HG03064 (cell line): ENCODE measurements around the gene LRRC10B.

ENCODE experiments used
- ATAC-seq: cut with Tn5 transposase; IDR thresholded peaks from one replicate; pipeline ENCODE4 v1.9.1; 2021; ENCODE audit warnings: low read depth; ENCODE audit not compliant: unreplicated experiment

The LRRC10B gene

DNA sequence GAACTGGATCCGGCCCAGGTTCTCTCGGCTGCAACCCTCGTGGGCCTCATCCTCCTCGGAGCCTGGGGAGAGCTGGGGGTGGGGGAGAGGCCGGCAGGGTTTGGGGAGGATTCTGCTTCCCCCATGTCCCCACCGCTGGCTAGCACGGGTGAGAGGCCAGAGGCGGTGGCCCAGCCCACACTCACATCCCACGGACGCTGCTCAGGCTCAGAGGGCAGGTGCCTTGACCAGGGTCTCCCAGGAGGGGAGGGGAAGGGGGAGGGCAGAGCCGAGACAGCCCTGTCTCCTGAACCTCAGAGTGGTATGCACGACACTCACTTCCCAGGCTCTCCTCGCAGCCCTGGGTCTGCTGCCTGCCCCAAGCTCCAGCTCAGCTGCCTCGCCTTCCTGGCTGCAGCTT, 19.6 kb downstream of the LRRC10B start:
- no peak for ATAC-seq

DNA sequence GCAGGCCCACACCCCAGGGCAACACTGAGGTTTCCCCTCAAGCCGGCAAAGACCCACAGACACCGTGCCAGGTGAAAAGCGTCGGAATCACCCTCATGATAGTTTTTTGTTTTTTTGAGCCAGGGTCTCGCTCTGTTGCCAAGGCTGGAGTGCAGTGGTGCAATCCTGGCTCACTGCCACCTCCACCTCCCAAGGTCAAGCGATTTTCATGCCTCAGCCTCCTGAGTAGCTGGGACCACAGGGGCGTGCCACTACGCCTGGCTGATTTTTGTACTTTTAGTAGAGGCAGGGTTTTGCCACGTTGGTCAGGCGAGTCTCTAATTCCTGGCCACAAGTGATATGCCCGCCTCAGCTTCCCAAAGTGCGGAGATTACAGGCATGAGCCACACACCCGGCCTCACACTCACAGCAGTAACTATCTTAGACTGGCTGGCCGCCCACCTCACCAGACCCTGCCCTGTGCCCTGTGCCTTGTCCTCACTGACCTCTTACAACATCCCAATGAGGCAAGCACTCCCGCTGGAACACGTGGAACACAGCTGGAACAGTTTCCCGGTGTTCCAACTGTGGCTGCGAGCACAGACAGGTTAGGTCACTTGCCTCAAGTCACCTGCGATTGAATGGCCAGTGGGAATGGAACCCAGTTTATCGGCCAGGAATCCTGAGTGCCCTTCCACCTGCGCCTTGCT, 21.1 kb downstream of the LRRC10B start:
- ATAC-seq: no peak

DNA sequence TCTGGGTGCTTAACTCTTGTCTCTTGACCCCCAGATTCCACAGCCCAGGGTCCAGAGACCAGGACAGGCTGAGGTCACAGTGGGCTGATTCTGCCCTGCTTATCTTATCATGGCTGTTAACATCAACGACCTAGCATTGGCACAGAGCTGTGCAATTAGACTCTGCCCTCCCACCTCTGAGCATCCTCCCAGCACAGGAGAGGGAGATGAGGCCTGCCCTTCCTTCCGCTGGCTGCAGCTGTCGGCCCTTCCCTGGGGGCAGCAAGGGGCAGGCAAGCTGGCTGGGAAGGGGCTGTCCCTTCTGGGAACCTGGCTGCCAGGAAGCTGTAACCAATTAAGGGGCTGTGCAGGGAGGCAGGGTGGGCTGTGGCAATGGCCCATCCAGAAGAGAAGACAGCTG, 22.5 kb downstream of the LRRC10B start:
- no peak for ATAC-seq

DNA sequence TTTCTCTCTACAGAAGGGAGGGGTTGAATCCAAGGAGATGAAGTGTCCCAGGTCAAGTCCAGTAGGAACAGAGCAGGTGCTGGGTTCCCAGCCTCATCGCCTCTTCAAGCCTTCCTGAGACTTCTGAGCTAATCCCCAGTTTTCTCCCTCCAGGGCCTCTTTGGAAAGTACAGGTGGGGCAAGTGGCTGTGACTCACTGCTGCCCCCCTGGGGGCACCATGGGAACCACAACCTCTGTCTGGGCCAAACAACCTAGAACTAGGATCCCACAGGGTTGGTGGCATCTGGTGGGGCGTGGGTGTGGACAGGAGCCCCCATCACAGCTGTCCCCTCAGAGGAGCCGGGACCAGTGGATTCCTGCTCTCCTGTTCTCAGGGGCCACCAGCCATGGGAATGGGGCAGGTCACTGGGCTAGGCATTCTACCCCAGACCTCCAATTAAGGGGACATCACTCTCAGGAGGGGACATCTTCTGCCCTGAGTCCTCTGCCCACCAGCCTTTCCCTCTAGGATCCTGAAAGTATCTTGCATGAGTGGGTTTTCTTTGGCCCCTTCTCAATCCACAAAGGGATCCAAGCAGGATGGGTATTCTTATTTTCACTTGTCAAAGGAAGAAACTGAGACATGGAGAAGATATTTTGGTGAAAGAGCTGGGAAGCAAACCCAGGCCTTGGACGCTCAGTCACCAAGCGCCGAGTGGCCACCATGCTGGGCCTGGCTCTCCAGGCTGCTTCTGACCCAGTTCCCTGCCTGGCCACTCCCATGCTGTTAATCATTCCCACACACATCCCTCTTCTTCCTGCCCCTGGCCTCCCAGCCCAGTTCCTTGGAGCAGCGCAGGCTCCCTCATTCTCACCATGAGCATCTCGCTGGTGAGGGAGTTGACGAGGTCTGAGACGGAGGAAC, 23.8 kb downstream of the LRRC10B start:
- ATAC-seq: no peak

DNA sequence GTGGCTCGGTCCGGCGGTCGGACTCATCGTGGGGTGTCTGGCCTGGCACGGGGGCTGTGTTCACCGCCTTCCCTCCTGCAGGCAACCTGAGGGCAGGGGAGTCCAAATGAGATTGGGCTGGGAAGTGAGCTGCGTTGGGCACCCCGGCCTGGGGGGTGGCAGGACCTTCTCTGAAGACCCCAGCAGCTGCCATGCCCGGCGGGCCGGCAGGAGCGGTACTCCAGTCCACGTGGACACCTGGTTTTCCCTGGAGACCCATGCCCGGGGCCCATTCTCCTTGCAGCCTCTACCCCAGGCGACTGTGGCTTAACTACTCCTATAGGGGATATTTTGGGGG, 24.5 kb downstream of the LRRC10B start:
- no peak for ATAC-seq

DNA sequence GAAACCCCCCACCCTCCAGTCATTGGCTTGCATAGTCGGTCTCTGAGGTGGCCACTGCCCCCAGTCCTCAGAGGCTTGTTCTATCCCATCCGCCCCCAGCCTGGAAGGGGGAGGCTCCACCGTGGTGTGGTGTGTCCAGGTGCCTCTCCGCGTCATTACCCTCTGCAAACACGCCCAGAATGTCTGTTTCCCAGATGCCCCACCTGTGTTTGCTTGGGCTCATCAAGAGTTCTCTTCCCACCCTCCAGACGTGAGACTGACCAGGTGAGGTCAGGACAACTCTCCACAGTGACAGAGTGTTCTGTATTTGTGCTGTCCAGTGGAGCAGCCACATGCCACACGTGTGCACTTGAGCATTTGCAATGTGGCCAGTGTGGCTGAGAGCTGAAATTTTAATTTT, 24.9 kb downstream of the LRRC10B start:
- ATAC-seq: no peak

DNA sequence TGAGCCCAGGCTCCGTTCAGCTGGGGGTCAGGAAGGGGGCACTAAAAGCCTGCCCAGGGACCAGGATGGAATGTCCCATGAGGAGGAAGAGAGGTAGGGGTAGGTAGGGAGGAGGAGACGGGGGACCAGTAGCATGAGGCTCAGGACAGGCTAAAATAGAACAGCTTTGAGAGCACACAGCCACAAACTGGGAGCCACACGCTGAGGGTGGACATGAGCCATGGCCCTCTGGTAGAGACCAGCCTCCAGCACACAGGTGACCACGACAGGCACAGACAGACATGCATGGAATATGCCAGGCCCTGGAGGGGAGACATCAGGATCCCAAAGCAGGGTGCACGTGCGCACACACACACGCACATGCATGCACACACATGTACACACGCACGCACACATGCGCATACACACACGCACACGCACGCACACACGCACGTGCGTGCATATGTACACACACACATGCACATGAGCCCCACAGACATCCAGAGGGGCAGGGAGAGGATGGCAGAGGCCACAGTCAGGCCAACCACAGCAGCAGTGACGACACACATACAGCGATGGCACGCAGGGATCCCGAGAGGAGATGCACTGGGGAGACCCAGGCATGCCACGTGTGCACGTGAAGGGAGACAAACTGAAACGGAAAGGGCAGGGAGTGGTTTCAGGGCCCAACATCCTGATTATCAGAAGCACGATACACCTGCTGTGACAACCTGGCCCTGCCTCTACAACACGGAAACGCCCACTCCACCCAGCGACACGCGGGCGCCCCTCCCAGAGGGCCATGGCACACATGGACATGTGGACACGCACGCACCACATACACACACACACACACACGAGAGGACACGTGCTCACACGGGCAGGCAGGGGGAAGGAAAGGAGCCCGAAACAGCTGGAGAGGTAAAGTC, 25.7 kb downstream of the LRRC10B start:
- no peak for ATAC-seq

DNA sequence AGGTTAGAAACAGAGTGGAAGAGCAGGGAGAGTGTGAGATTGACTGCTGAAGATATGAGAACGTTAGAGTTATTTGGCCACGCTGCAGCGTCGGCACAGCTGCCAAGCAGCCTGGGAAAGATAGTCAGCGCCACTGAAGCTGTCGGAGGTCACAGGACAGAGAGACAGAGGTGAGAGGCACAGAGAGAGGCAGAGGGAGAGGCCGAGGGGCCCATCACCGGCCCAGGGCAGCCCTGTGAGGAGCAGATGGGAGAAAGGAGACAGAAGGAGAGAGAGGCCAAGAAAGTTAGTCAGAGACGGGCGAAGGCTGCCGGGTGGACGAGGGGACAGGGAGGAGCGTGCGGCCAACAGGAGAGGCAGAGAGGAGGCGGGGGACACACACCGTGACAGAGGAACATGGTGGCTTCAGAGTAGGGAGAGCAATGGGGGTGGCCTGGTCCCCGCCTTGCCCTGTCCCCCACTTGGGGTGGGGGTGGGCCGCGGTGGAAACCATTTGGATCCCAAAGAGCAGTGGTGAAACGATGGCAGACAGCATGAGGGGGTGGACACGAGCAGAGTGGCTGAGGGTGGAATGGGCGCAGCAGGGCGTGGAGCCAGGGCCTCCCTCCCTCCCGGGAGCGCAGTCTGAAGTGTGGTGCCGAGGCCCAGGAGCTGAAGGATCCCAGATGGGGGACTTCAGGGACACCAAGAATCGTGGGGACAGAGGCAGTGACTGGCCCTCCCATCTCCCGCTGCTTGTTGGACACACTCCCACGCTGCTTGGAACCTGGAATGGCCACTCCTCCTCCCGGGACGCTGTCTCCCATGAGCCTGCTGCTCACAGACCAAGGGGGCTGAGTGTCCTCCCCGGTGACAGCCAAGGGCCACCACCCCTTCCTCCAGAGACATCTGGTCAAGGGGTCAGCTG, 26.6 kb downstream of the LRRC10B start:
- ATAC-seq: no peak

DNA sequence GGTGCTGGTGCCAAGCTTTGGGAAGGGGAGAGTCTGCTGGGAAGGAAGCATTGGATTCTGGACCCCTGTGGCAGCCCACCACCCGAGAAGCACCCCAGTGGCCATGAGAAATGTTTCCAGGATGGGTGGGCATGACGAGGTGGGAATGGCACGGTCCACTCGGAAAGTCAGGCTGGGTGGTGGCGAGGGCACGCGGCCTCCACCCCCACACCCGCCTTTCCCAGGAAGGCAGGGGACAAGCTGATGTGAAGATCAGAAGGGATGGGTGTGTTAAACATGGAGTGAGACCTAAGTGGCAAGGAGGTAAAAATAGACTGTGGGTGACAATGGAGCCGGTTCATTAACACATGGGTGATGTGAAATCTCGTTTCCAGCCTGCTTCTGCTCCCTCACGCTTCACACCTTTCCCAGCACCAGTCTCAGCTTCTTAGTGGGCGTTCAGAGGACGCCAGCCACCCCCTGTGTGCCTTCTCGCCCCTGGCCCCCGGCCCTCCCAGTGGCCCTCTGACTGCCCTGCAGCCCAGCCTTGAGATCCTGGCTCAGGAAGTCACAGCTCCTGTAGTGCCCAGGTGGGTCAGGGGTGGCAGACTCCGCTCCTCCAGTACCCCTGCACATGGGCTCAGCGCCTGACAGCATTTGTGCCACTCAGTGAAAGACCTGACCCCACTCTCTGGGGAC, 27.6 kb downstream of the LRRC10B start:
- ATAC-seq: no peak

DNA sequence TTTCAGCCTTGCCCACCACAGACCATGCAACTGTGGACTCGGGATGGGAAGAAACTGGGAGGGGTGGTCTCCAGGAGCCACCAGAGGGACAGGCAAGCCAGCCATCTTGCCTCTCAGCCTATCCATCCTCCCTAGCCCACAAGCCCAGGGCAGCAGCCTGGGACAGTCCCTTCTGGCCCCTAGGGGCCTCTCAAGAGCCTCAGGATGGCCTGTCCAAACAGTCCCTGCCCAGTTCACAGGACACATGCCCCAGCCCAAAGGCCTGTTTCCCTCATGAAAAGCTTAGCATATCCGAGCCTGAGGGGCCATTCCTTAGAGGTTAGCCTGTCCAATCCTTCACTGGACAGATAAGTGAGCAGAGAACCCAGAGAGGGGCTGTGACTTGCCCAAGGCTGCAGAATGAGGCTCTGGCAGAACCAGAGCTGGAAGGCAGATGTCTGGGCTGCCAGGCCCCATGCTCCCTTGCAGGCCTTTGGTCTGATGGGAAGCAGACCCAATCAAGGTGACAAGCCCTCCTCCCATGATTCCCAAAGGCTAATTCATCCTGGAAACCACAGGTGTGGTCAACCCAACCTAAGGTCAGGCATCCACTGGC, 28.2 kb downstream of the LRRC10B start:
- ATAC-seq: no peak

DNA sequence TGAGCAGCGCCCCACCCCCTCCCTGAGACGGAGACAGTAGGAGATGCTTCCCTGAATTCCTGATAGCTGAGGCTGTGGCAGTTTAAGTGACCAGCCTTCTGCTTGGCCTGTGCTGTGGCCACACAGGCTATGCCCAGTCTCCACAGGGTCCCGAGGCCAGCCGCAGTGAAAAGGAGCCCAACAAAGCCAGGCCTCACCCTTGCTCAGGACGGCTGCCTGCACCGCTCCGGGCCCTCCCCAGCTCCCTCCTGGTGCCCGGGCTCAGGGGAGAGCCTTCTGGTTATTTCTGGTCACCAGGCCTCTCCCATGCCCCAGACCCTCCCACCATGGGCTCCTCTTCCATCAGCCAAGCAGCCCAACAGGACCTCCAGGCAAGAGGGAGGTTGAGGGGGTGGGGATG, 28.8 kb downstream of the LRRC10B start:
- ATAC-seq: no peak

DNA sequence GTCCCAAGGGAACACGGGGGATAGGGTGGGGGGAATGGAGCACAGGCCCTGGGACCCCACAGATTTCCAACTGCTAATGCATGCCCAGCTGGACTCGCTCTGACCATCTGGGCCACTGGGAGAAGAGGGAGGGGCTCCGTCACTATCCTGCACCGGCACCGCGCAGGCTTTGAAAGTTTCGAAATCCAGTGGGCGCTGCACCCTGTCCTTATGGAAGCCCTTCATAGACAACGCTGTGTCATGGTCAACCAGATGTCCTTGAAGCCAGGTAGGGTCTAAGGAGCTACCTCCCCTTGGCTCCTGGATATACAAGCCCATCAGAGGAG, 30.1 kb downstream of the LRRC10B start:
- ATAC-seq: no peak

DNA sequence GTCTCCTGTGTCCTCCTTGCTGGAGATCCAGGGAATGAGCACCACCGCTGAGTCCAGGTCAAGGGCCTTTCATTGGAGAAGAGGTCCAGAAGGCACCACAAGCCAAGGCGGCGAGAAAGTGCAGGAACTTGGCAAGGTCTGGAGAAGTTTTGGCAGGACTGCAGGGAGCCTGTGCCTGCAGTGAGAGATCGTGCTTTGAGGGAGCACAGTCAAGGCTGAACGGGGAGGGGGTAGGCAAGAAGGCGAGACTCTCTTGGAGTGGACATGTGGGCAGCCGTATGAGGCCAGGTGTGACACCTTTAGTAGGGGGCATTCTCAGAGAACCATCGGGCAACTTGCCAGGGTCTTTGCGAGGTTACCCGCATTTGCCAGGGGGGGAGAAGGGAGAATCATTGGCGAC, 30.5 kb downstream of the LRRC10B start:
- no peak for ATAC-seq

DNA sequence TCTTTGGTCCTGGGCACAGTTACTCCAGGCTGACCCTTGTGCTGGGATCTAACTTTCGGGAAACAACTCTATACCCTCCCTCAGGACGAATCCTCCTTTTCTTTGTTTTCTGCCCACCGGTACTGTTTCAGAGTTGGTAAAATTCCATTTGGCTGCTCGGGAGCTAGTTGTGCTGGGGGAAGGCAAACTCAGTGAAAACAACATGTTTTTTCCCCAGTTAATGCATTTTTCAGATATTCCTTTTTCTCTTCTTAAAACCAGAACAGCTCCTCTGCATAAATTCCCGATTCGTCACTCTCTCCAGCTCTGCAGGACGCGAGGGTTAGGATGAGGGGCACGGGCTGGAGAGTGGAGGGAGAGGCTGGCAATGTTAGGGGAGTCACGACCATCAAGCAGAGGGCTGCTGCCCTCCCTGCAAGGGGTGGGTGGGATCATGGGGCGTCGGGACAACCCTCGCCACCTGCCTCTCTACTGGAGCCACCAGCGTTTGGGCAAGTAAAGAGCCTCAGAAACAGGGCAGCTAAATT, 31.3 kb downstream of the LRRC10B start:
- ATAC-seq: no peak

DNA sequence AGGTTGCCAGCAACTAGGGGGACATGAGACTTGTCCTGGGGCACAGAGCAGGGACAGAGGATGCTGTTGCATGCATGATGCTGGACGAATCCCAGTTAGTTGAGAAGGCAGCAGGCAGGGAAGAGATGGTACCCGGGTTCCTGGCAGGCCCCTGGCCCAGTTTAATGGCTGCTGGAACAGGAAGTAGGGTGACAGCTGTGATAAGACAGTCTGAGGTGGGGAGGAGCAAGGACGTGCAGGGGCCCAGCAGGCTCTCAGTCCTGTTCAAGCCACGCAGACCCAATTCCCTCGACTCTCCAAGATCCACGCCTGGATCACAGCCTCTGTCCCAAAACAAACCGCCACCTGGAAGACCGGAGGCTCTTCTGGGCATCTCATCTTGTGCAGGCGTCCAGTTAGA, 32.0 kb downstream of the LRRC10B start:
- no peak for ATAC-seq

DNA sequence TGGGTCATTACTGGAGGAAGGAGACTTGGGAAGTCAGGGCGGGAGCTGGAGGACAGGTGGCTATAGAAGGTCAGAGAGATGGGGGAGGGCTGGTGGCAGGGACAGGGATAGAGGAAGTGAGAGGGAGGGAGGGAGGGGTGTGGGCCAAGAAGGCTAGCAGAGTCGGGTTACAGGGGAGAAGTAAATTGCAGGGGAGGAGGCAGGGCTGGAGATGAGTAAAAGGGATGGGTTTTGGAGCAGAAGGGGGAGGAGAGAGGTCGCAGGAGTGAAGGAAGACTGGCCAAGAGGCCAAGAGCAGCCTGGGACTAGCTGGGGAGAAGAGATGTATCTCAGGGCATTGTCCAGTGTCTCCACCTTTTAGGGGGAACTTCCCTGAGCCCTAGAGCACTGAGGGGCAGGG, 33.0 kb downstream of the LRRC10B start:
- ATAC-seq: no peak

DNA sequence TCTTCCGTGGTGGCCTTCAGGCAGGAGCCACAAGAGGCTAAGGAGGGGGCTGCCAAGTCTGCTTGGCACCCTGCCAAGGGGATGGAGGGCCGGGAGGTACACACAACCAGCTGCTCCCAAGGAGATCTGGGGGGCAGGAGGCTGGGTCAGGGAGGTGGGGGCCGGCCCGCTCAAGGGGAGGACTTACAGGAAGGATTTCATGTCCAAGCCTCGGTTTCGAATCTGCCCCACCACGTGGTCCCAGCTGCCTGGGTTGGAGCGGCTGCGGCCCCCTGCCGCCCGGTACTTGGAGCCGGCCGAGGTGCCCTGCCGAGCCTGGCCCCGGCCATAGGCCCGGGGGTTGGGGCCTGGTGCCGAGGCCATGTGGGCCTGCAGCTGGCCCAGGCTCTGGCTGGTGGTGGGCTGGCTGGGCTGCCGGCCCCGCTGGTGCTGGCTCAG, 33.5 kb downstream of the LRRC10B start:
- ATAC-seq: no peak

DNA sequence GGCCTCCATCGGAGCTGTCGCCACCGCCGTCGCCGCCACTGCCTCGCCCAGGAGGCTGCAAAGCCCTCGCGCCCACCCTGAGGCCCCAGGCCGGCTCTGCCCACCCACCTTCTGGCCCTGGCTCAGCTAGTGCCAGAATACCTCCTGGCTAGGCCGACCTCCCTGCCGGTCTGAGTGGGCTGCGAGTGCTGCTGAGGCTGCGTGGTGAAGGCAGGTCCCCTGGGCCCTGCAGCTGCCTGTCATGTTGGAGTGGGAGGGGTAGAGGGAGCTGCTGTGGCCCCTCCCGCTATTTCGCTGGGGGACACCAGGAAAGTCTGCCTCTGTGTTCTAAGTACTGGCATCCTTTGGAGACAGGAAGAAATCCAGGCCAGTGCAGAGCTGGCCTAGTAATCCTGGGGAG, 34.2 kb downstream of the LRRC10B start:
- no peak for ATAC-seq
